A549 (cell line): ENCODE results near the gene TSSK6. TPM values are rescaled to one million over a fixed set of nuclear protein-coding genes. Genes with fewer than 3 reads are reported as not detected.
A peak's percentile ranks its signal among the peaks of the same experiment; 100 is the strongest.

Experiments
- ATAC-seq, 2 experiments: fragments of 200-7000 bp in 1 of 2; fragments of >200 bp in 1 of 2; cut with Nextera tagmentation in 1 of 2; cut with Tn5 transposase in 1 of 2; 3 replicates each; pipeline versions ENCODE4 v1.8.0 to v1.9.1; 2018 to 2020; ENCODE audit warnings: mild to moderate bottlenecking in 1 of 2, moderate library complexity in 1 of 2
- CTCF ChIA-PET: fragments of 300-600 bp; sonication (Branson Sonifier 250); formaldehyde crosslinking; extraction: SDS; loops from one replicate; lab custom pipeline; 2021; ENCODE audit warnings: antibody characterized with exemption, inconsistent platforms; lab: Yijun Ruan, JAX
- POLR2A ChIA-PET: fragments of 350-600 bp; formaldehyde crosslinking; extraction: SDS; loops from one replicate; lab custom pipeline; 2021; ENCODE audit warnings: antibody characterized with exemption, inconsistent platforms; lab: Yijun Ruan, JAX
- DNase-seq, 2 experiments: peaks; one replicate each; pipeline versions ENCODE4 v3.0.0 to v3.0.0-alpha.2; 2011 to 2016; ENCODE audit warnings: low read depth in 1 of 2, low spot score in 1 of 2
- FAIRE-seq: peaks from 2 replicates; lab custom pipeline; 2011; peaks lifted over from hg19 to GRCh38; lab: Jason Lieb, UNC
- H3K27ac ChIP-seq, 2 experiments: fragments of >200 bp; sonication (Bioruptor Twin); formaldehyde crosslinking; 3 replicates each; pipeline ENCODE4 v1.5.1; 2016 to 2017
- H3K4me1 ChIP-seq: fragments of >200 bp; sonication (Bioruptor Twin); formaldehyde crosslinking; 3 replicates; pipeline ENCODE4 v1.6.1; 2016
- H3K4me2 ChIP-seq: fragments of >200 bp; sonication (Bioruptor Twin); formaldehyde crosslinking; 3 replicates; pipeline ENCODE4 v1.6.1; 2016
- H3K4me3 ChIP-seq: fragments of >200 bp; sonication (Bioruptor Twin); formaldehyde crosslinking; 3 replicates; pipeline ENCODE4 v1.5.1; 2016
- H3K9me3 ChIP-seq: fragments of >200 bp; sonication (Bioruptor Twin); formaldehyde crosslinking; 3 replicates; pipeline ENCODE4 v1.6.1; 2016
- BHLHE40 ChIP-seq: IDR thresholded peaks from 2 replicates; pipeline ENCODE4 v1.6.1; 2012; ENCODE audit warnings: low read depth, low read length, inconsistent platforms
- CEBPB ChIP-seq, 2 experiments: fragments of >200 bp in 1 of 2; sonication (Bioruptor Twin) in 1 of 2; formaldehyde crosslinking in 1 of 2; IDR thresholded peaks; 2 replicates each; pipeline ENCODE4 v1.6.1; 2012 to 2016
- CHD2 ChIP-seq: fragments of 150-350 bp; IDR thresholded peaks from 2 replicates; pipeline ENCODE4 v1.6.1; 2014; ENCODE audit warnings: low read length; ENCODE audit not compliant: partially characterized antibody
- CHD4 ChIP-seq: fragments of 200-600 bp; sonication (generic); IDR thresholded peaks from 2 replicates; pipeline ENCODE4 v1.6.1; 2016; ENCODE audit warnings: antibody characterized with exemption, mild to moderate bottlenecking, borderline replicate concordance
- FOSB ChIP-seq: fragments of 250-450 bp; sonication (Bioruptor Pico); IDR thresholded peaks from 2 replicates; pipeline ENCODE4 v1.5.0; 2020; ENCODE audit warnings: mild to moderate bottlenecking, moderate library complexity
- FOSL2 ChIP-seq, 2 experiments: fragments of 450-650 bp in 1 of 2; fragments of >200 bp in 1 of 2; sonication (Bioruptor Twin) in 1 of 2; formaldehyde crosslinking; IDR thresholded peaks; 2 replicates each; pipeline versions ENCODE4 v1.5.0 to v1.6.1; 2016 to 2020; ENCODE audit warnings: mild to moderate bottlenecking in 1 of 2, moderate library complexity in 1 of 2
- HDAC2 ChIP-seq: fragments of 200-600 bp; sonication (generic); IDR thresholded peaks from 2 replicates; pipeline ENCODE4 v1.6.1; 2016
- JUNB ChIP-seq: fragments of >200 bp; sonication (Bioruptor Twin); formaldehyde crosslinking; IDR thresholded peaks from 2 replicates; pipeline ENCODE4 v1.6.1; 2016
- RAD21 ChIP-seq, 2 experiments: fragments of >200 bp in 1 of 2; sonication (Bioruptor Twin) in 1 of 2; formaldehyde crosslinking in 1 of 2; IDR thresholded peaks in 1 of 2; conservative IDR thresholded peaks in 1 of 2; 2 replicates in 1 of 2; 3 replicates in 1 of 2; pipeline ENCODE4 v1.6.1; 2012 to 2018; ENCODE audit warnings: inconsistent platforms in 1 of 2
- TFCP2L1 ChIP-seq: fragments of 250-450 bp; sonication (Bioruptor Pico); IDR thresholded peaks from 2 replicates; pipeline ENCODE4 v1.5.0; 2021; ENCODE audit warnings: mild to moderate bottlenecking
- ZC3H11A ChIP-seq: fragments of 450-650 bp; IDR thresholded peaks from 2 replicates; pipeline ENCODE4 v1.6.1; 2014; ENCODE audit warnings: antibody characterized with exemption, mild to moderate bottlenecking
- WGBS: methylation state at CpG from one replicate; pipeline ENCODE4 v1.1.6; 2017; ENCODE audit errors: missing lambda C conversion rate; 5-methylcytosine and 5-hydroxymethylcytosine counted together
- polyA plus RNA-seq, 4 experiments: library from polyadenylated mRNA; depleted of rRNA in 3 of 4; stranded (reverse); fragments of >200 nt; fragmentation: RNase III in 1 of 4; extraction: RNeasy Plus Mini Kit Qiagen cat#74134 plus additional on column Dnase treatment in 1 of 4; gene quantifications; 2 replicates in 3 of 4; 3 replicates in 1 of 4; pipeline ENCODE4 v1.2.3, GENCODE V29; 2011 to 2017
- TF ChIP-seq, protein P1 (sequence below): IDR thresholded peaks from 2 replicates; pipeline ENCODE4 v1.6.1; 2012
- TF ChIP-seq, protein P2 (sequence below): fragments of >200 bp; sonication (Bioruptor Twin); formaldehyde crosslinking; IDR thresholded peaks from 2 replicates; pipeline ENCODE4 v1.6.1; 2016
- TF ChIP-seq, protein P3 (sequence below): fragments of 250-450 bp; sonication (Bioruptor Pico); IDR thresholded peaks from 2 replicates; pipeline ENCODE4 v1.5.0; 2020; ENCODE audit warnings: low read depth, mild to moderate bottlenecking, moderate library complexity
- TF ChIP-seq, protein P4 (sequence below): fragments of >200 bp; sonication (Bioruptor Twin); formaldehyde crosslinking; IDR thresholded peaks from 3 replicates; pipeline ENCODE4 v1.5.1; 2016
- TF ChIP-seq, protein P5 (sequence below): fragments of >200 bp; sonication (Bioruptor Twin); formaldehyde crosslinking; IDR thresholded peaks from 3 replicates; pipeline ENCODE4 v1.6.1; 2016
- TF ChIP-seq, protein P6 (sequence below): fragments of 150-350 bp; IDR thresholded peaks from 2 replicates; pipeline ENCODE4 v1.6.1; 2014; ENCODE audit warnings: low read depth, mild to moderate bottlenecking, low read length

The TSSK6 gene
- polyA plus RNA-seq, 2 of the 4 experiments (the other 2 are of a cell fraction), result 1.4 to 1.8 TPM

DNA sequence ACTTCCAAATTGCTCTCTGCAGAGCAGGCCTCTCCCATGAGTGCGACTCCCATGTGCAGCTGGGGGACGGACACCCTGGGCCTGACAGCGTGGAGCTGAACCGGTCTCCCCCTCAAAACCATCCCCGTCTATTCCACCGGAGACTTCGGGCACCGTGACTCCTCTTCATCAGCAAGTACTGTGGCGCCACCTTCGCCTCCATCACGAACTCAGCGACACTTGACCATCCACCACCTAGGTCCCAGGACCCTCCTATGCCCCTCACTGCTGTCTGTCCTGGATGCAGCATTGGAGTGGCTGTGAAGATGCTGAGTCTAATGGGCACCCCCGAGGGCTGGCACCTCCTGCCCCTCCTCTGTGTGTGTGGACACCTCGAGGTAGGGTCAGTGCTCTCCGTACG, 43.3 kb upstream of the TSSK6 start:
- H3K9me3 ChIP-seq, result no peaks in the 10 kb centered on the region
- H3K4me1 ChIP-seq, result no peaks in the 10 kb centered on the region
- 84% methylated on average over 16 of the region's 16 CpGs for WGBS
- TF ChIP-seq, protein P1, sequence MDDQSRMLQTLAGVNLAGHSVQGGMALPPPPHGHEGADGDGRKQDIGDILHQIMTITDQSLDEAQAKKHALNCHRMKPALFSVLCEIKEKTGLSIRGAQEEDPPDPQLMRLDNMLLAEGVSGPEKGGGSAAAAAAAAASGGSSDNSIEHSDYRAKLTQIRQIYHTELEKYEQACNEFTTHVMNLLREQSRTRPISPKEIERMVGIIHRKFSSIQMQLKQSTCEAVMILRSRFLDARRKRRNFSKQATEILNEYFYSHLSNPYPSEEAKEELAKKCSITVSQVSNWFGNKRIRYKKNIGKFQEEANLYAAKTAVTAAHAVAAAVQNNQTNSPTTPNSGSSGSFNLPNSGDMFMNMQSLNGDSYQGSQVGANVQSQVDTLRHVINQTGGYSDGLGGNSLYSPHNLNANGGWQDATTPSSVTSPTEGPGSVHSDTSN, result no peak
- TF ChIP-seq FOSB, result no peak
- no peak for TF ChIP-seq HDAC2
- TF ChIP-seq, protein P2, sequence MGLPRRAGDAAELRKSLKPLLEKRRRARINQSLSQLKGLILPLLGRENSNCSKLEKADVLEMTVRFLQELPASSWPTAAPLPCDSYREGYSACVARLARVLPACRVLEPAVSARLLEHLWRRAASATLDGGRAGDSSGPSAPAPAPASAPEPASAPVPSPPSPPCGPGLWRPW, result no peak
- TF ChIP-seq BHLHE40, result no peak
- TF ChIP-seq CEBPB (IDR thresholded peaks at IDR 0.05), result no peak
- ChIA-PET CTCF (interaction anchor here (12.3 kb wide), 1 partner anchor 28 kb away, joined by 79 read pairs; the partner anchor contains the start of gene YJEFN3), POLR2A (no interaction called here)
- DNase-seq, result no peak
- ATAC-seq, result no peak
- H3K4me2 ChIP-seq, result no peak overlapping the region
- H3K27ac ChIP-seq, result no peak overlapping the region
- H3K4me3 ChIP-seq, result no peak overlapping the region
- no peak for FAIRE-seq

DNA sequence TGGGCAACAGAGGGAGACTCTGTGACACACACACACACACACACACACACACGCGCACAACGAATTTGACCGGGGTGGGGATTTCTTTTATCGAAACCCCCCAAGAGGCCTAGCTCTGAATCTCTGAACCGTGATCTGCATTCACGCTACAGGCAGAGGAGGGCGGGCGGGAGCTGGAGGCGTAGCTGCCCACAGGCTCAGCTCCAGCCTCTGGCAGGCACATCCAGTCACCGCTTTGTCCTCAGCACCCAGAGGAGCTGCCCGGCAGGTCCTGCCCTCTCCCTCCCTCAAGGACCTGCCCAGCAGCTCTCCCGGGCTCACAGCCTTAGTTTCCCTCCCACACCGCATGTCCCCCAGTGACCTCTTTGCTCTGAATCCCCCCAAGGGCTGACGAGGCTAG, 42.7 kb upstream of the TSSK6 start:
- DNase-seq (no peak), FAIRE-seq (no peak), ATAC-seq (no peak)
- WGBS, result 88% methylated on average over 14 of the region's 15 CpGs
- no peaks in the 10 kb centered on the region for H3K4me1 ChIP-seq
- no peaks in the 10 kb centered on the region for H3K9me3 ChIP-seq
- TF ChIP-seq CHD4, result no peak
- no peak overlapping the region for H3K4me3 ChIP-seq
- H3K4me2 ChIP-seq, result no peak overlapping the region
- CTCF ChIA-PET, result interaction anchor here (12.3 kb wide), 1 partner anchor 28 kb away, joined by 79 read pairs; the partner anchor contains the start of gene YJEFN3
- no peak overlapping the region for H3K27ac ChIP-seq
- POLR2A ChIA-PET, result no interaction called here

DNA sequence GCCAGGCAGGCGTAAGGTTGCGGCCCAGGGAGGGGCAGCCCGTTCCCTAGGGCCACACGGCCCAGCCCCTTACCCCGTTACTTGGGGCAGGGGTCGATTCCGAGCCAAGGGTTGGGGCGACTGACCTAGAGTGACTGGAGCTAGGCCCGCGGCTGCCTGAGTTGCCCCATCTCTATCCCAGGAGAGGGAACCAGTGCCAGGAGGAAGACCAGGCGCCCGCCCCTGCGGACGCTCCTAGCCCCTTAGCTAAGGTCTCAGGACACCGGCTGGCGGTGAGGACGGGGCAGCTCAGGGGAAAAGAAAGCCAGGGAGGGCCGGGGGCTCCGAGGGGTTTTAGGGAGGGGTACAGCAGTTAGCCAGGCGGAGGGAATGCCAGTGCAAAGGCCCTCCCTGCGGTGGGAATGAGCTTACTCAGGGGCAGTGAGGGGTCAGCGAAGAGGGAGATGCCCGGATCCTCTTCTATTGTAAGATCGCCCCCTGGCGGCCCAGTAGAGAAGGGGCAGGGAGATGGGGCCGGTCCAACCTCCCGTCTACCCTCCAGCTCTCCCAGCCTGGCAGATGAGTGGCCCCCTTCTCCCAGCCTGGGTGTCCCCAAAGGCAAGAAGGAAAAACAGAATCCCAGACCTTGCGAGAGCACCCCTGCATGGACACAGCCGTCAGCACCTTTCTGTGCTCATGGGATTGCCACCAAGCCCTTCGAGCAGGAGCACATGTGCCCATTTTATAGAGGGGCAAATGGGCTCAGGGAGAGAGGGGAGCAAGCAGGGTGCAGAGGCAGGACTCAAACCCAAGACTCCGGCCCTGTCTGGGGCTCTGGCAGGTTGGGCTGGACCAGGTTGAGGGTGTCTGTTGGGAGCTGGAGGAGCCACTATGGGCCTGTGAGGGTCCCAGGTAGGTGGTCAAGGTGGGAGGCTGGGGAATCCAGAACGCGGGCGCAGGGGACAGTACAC, 39.0 kb upstream of the TSSK6 start:
- no peaks in the 10 kb centered on the region for H3K9me3 ChIP-seq
- WGBS, result 39% methylated on average over 18 of the region's 34 CpGs
- peak in 1 of 2 experiments; percentile 73; a peak in 3 of 6 replicates for ATAC-seq
- no peak overlapping the region for H3K4me3 ChIP-seq
- H3K27ac ChIP-seq, result no peak overlapping the region
- CTCF ChIA-PET, result interaction anchor here (0.7 to 12.3 kb wide), 20 partner anchors 8 to 89 kb away, joined by 3 to 79 read pairs (median 4); partner anchors contain the start of genes GMIP and YJEFN3
- TF ChIP-seq, protein P3, sequence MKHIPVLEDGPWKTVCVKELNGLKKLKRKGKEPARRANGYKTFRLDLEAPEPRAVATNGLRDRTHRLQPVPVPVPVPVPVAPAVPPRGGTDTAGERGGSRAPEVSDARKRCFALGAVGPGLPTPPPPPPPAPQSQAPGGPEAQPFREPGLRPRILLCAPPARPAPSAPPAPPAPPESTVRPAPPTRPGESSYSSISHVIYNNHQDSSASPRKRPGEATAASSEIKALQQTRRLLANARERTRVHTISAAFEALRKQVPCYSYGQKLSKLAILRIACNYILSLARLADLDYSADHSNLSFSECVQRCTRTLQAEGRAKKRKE (CRISPR knock-in tag), result no peak
- TF ChIP-seq, protein P4, sequence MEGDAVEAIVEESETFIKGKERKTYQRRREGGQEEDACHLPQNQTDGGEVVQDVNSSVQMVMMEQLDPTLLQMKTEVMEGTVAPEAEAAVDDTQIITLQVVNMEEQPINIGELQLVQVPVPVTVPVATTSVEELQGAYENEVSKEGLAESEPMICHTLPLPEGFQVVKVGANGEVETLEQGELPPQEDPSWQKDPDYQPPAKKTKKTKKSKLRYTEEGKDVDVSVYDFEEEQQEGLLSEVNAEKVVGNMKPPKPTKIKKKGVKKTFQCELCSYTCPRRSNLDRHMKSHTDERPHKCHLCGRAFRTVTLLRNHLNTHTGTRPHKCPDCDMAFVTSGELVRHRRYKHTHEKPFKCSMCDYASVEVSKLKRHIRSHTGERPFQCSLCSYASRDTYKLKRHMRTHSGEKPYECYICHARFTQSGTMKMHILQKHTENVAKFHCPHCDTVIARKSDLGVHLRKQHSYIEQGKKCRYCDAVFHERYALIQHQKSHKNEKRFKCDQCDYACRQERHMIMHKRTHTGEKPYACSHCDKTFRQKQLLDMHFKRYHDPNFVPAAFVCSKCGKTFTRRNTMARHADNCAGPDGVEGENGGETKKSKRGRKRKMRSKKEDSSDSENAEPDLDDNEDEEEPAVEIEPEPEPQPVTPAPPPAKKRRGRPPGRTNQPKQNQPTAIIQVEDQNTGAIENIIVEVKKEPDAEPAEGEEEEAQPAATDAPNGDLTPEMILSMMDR, result peak; percentile 34
- TF ChIP-seq TFCP2L1 (no peak), RAD21 (conservative IDR thresholded peaks at IDR 0.05 in 1 of 2, IDR thresholded peaks at IDR 0.05 in 1 of 2) (peak in 1 of 2 experiments; percentile 38; a peak in 3 of 5 replicates), CHD2 (no peak), FOSL2 (IDR thresholded peaks at IDR 0.05) (no peak), FOSL2 (CRISPR knock-in tag; IDR thresholded peaks at IDR 0.05) (no peak), ZC3H11A (no peak), JUNB (no peak)
- TF ChIP-seq, protein P5, sequence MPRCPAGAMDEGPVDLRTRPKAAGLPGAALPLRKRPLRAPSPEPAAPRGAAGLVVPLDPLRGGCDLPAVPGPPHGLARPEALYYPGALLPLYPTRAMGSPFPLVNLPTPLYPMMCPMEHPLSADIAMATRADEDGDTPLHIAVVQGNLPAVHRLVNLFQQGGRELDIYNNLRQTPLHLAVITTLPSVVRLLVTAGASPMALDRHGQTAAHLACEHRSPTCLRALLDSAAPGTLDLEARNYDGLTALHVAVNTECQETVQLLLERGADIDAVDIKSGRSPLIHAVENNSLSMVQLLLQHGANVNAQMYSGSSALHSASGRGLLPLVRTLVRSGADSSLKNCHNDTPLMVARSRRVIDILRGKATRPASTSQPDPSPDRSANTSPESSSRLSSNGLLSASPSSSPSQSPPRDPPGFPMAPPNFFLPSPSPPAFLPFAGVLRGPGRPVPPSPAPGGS, result no peak
- TF ChIP-seq, protein P6, sequence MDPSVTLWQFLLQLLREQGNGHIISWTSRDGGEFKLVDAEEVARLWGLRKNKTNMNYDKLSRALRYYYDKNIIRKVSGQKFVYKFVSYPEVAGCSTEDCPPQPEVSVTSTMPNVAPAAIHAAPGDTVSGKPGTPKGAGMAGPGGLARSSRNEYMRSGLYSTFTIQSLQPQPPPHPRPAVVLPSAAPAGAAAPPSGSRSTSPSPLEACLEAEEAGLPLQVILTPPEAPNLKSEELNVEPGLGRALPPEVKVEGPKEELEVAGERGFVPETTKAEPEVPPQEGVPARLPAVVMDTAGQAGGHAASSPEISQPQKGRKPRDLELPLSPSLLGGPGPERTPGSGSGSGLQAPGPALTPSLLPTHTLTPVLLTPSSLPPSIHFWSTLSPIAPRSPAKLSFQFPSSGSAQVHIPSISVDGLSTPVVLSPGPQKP, result no peak
- TF ChIP-seq, all 56 proteins: peak for 2
- Histone ChIP-seq H3K4me2 (no peak overlapping the region), H3K4me1 (no peaks in the 10 kb centered on the region)
- FAIRE-seq (no peak), DNase-seq (no peak)
- POLR2A ChIA-PET, result no interaction called here
